ENCODE results near the gene FSTL5. TPM values are rescaled to one million over a fixed set of nuclear protein-coding genes. Genes with fewer than 3 reads are reported as not detected.

The FSTL5 gene
- total and polyA plus RNA-seq, 2 donors (not counting 3 experiments of a cell fraction or from before 2014, with no cell fraction given) = 1.3 to 1.9 TPM

- Histone ChIP-seq H3K4me3 (replicated peaks in 1 of 3; ENCODE audit: insufficient read depth in 1 of 3, low read depth in 1 of 3, low read length in 3 of 3) (no peak overlapping the region), H3K36me3 (ENCODE audit: control insufficient read depth in 2 of 2, extremely low read depth in 1 of 2, insufficient read depth in 2 of 2, low read length in 2 of 2) (no peaks in the 10 kb centered on the region), H2AFZ (ENCODE audit: low read depth, low read length) (no peak overlapping the region), H3K27ac (ENCODE audit: insufficient read depth, low read depth, low read length) (no peak overlapping the region), H4K20me1 (replicated peaks; ENCODE audit: control insufficient read depth, extremely low read depth, insufficient read depth, low read length) (no peaks in the 10 kb centered on the region), H3K27me3 (ENCODE audit: control insufficient read depth in 2 of 2, insufficient read depth in 2 of 2, low read length in 2 of 2) (no peaks in the 10 kb centered on the region), H3K9me1 (replicated peaks; ENCODE audit: control insufficient read depth, extremely low read depth, insufficient read depth, low read length) (no peaks in the 10 kb centered on the region), H3K79me2 (ENCODE audit: control insufficient read depth, insufficient read depth, low read length) (no peaks in the 10 kb centered on the region), H3K9me3 (replicated peaks; ENCODE audit: control insufficient read depth, insufficient read depth, low read length) (no peaks in the 10 kb centered on the region), H3K4me2 (ENCODE audit: insufficient read depth, low read length) (no peak overlapping the region), H3K9ac (replicated peaks; ENCODE audit: extremely low read depth, insufficient read depth, low read length) (no peak overlapping the region), H3K4me1 (ENCODE audit: control insufficient read depth, extremely low read depth, insufficient read depth, low read length) (no peaks in the 10 kb centered on the region)
- TF ChIP-seq FOS (IDR thresholded peaks at IDR 0.05; ENCODE audit: borderline replicate concordance, insufficient read depth, low read length) (no peak), POLR2AphosphoS5 (IDR thresholded peaks at IDR 0.05; ENCODE audit: insufficient read depth, low read depth, low read length) (no peak), CTCF (IDR thresholded peaks at IDR 0.05; ENCODE audit: extremely low read depth in 1 of 2, insufficient read depth in 1 of 2, low read depth in 1 of 2, low read length in 2 of 2) (no peak), POLR2A (IDR thresholded peaks at IDR 0.05; ENCODE audit: low read depth, low read length) (no peak), MAX (IDR thresholded peaks at IDR 0.05; ENCODE audit: insufficient read depth, insufficient read length) (no peak), GATA2 (IDR thresholded peaks at IDR 0.05; ENCODE audit: insufficient read depth, insufficient read length, low read depth, low read length) (no peak), MYC (IDR thresholded peaks at IDR 0.05; ENCODE audit: low read depth, low read length) (no peak), JUN (IDR thresholded peaks at IDR 0.05; ENCODE audit: borderline replicate concordance, insufficient read depth, insufficient read length, low read depth) (no peak), EZH2 (IDR thresholded peaks at IDR 0.05; ENCODE audit: borderline replicate concordance, low read depth, low read length, severe bottlenecking) (no peak)
- intact Hi-C loops (cut with micrococcal nuclease) (no loop called here), dilution Hi-C loops (cut with MboI; ENCODE audit: extremely low pct_ligation_motif_present, low sequenced_read_pairs) (no loop called here)
- DNase-seq (ENCODE audit: low read depth, low spot score) = no peak
- CTCF ChIA-PET = interaction anchor here (1.2 to 1.4 kb wide), 2 partner anchors 13 to 16 kb away, joined by 3 to 4 read pairs; no protein-coding TSS in a partner anchor
- FAIRE-seq = no peak
- no TSS peak for BruUV-seq (replicated peaks)
- POLR2A ChIA-PET = no interaction called here
Measured at GRCh38 chr4:161540265-161540664, 623.5 kb downstream of the FSTL5 start.

Data from endothelial cell of umbilical vein (primary cell).